Brain microvascular endothelial cell (primary cell): ENCODE results near the gene TNFAIP2.
A peak's percentile ranks its signal among the peaks of the same experiment; 100 is the strongest.

Experiments
- DNase-seq: peaks from one replicate; pipeline ENCODE4 v3.0.0-alpha.2; 2020
- H3K27ac ChIP-seq: fragments of 250-450 bp; sonication (Bioruptor Pico); 2 replicates; pipeline ENCODE4 v1.5.1; 2020; ENCODE audit warnings: mild to moderate bottlenecking, moderate library complexity
- H3K27me3 ChIP-seq: fragments of 250-450 bp; sonication (Bioruptor Pico); replicated peaks from 2 replicates; pipeline ENCODE4 v1.5.1; 2020; ENCODE audit warnings: mild to moderate bottlenecking
- H3K36me3 ChIP-seq: fragments of 250-450 bp; sonication (Bioruptor Pico); replicated peaks from 2 replicates; pipeline ENCODE4 v1.5.1; 2020; ENCODE audit warnings: mild to moderate bottlenecking
- H3K4me3 ChIP-seq: 2 replicates; pipeline ENCODE4 v1.5.1; 2011; ENCODE audit warnings: low read depth, mild to moderate bottlenecking, control low read depth, low read length, moderate library complexity
- in situ Hi-C: cut with HindIII; loops from 2 replicates; pipeline ENCODE4 v1.10.0; 2017; ENCODE audit warnings: low sequenced_read_pairs, low pct_ligation_motif_present
- TF ChIP-seq, protein P1 (sequence below): IDR thresholded peaks from 2 replicates; pipeline ENCODE4 v1.5.1; 2011; ENCODE audit warnings: low read depth, mild to moderate bottlenecking, moderate library complexity, low read length, control low read depth, inconsistent platforms; ENCODE audit errors: missing control alignments

Gene TNFAIP2

DNA sequence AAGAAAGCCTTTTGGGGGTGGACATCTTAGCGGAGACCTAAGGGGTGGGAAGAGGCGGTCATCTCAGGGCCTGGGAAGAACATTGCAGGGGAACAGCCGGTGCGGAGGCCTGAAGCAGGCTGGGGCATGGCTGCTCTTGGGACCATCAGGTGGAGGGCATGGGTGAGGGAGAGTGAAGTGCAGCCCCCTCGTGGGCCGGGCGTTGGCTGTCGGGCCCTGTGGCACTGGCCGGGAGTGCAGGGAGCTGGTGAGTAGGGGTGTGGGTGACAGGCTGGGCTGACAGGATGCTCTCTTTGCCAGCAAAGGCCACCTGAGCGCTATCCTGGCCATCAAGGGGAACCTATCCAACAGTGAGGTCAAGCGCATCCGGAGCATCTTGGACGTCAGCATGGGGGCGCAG lies 11.7 kb downstream of the TNFAIP2 start:
- H3K27ac ChIP-seq = no peak overlapping the region
- in situ Hi-C loops = no loop called here
- H3K4me3 ChIP-seq = no peak overlapping the region
- peaks cover 13% of the 10 kb centered on the region for H3K27me3 ChIP-seq
- no peaks in the 10 kb centered on the region for H3K36me3 ChIP-seq
- DNase-seq = no peak
- TF ChIP-seq, protein P1, sequence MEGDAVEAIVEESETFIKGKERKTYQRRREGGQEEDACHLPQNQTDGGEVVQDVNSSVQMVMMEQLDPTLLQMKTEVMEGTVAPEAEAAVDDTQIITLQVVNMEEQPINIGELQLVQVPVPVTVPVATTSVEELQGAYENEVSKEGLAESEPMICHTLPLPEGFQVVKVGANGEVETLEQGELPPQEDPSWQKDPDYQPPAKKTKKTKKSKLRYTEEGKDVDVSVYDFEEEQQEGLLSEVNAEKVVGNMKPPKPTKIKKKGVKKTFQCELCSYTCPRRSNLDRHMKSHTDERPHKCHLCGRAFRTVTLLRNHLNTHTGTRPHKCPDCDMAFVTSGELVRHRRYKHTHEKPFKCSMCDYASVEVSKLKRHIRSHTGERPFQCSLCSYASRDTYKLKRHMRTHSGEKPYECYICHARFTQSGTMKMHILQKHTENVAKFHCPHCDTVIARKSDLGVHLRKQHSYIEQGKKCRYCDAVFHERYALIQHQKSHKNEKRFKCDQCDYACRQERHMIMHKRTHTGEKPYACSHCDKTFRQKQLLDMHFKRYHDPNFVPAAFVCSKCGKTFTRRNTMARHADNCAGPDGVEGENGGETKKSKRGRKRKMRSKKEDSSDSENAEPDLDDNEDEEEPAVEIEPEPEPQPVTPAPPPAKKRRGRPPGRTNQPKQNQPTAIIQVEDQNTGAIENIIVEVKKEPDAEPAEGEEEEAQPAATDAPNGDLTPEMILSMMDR = no peak

DNA sequence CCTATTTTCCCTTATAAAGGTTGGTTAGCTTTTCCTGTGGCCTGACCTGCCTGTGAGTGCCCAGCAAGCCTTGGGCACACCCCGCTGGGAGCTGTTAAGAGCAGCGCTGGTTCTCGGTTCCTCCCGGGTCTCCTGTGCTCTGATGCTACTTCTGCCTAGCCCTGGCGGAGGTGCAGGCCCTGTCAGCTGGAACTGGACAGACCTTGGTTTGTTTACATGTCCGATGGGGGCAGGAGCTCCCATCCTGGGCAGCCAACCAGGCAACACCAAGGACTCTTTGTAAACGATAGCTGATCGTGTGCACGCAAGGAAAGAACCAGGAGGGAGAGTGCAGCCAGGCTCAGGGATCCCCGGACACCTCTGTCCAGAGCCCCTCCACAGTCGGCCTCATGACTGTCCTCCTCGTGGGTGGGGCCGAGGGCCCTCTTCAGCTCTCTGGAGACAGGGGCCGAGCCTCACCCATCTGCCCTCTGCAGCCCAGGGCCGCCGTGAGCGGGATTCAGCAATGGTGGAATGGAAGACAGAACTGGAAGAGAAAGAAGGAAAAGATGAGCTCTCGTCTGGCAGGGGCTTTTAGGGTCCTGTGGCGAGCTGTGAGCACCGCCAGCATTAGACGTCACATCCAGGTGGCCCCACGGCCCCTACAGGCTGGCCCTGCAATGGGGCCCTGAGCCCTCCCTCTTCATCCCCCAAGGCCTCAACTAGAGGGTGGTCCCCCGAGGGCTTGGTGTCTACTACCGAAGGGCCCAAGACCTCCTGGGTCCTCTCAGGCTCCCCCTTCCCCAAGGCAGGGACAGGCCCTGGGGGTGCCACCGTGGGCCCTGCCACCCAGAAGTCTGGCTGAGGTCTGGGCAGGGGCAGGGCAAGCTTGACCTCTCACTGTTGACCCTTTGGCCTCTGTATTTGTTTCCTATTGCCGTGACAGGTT lies 12.3 kb downstream of the TNFAIP2 start:
- in situ Hi-C loops = no loop called here
- no peak overlapping the region for H3K27ac ChIP-seq
- no peak overlapping the region for H3K4me3 ChIP-seq
- H3K27me3 ChIP-seq = peaks cover 13% of the 10 kb centered on the region
- TF ChIP-seq, protein P1 = no peak
- no peaks in the 10 kb centered on the region for H3K36me3 ChIP-seq
- no peak for DNase-seq

DNA sequence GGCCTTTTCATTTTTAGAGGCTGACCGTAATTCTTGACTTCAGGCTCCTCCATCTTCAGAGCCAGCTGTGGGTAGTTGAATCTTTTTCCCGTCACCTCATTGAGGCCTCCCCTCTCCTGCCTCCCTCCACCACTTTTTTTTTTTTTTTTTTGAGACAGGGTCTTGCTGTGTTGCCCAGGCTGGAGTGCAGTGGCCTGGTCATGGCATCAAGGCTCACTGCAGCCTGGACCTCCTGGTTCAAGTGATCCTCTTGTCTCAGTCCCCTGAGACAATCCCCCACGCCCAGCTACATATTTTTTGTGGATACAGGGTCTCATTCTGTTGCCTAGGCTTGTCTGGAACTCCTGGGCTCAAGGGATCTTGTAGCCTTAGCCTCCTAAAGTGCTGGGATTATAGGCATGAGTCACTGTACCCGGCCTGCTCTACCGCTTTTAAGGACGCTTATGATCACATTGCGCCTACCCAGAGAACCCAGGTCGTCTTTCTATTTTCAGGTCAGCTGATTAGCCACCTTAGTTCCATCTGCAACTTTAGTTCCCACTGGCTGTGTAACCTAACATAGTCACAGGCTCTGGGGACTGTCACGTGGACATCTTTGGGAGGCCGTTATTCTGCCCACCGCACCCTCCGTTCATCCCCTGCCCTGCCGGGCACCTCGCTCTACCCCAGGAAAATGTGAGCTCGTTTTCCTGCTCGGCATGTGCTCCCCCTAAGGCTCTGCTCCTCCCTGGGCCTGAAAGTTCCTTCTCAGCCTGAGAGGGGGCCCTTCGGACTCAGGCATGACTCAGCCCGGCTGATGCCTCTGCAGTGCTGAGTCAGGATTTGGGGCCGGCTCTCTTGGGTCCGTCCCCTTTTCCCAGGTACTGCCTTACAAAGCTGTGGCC lies 13.4 kb downstream of the TNFAIP2 start:
- TF ChIP-seq, protein P1 = peak; percentile 14
- DNase-seq = peak; percentile 68
- Histone ChIP-seq H3K4me3 (no peak overlapping the region), H3K27ac (peak overlapping the region; percentile 57), H3K27me3 (peaks cover 16% of the 10 kb centered on the region), H3K36me3 (no peaks in the 10 kb centered on the region)
- in situ Hi-C loops = no loop called here

DNA sequence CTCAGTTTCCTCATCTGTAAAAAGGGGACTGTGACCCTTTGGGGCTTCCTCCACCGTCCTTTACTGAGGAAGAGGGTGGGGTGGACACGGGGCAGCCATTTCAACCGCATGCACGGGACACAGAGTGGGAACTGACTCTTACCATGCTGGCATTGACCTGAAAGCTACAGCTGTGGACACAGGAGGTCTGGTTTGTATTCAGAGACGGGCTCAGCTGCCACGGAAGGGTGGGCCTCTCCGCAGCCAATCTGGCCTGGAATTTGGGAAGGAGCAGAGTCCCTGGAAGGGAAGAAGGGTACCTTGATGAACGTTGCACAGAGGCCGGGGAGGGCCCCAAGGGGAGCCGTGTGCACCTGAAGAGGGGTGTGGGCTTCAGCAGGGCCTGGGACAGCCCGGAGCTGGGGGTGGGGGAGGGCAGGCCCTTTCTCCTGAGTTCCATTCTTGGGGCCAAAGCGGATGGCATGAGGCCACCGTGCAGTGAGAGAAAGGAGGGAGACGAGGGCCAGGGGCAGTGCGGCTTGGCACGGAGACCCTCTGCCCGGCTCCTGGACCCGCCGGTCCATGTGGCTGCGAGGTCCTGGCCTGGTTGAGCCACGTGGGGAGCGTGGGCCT lies 14.5 kb downstream of the TNFAIP2 start:
- no peak overlapping the region for H3K27ac ChIP-seq
- DNase-seq = no peak
- in situ Hi-C loops = no loop called here
- H3K27me3 ChIP-seq = peaks cover 21% of the 10 kb centered on the region
- no peaks in the 10 kb centered on the region for H3K36me3 ChIP-seq
- TF ChIP-seq, protein P1 = no peak
- no peak overlapping the region for H3K4me3 ChIP-seq

DNA sequence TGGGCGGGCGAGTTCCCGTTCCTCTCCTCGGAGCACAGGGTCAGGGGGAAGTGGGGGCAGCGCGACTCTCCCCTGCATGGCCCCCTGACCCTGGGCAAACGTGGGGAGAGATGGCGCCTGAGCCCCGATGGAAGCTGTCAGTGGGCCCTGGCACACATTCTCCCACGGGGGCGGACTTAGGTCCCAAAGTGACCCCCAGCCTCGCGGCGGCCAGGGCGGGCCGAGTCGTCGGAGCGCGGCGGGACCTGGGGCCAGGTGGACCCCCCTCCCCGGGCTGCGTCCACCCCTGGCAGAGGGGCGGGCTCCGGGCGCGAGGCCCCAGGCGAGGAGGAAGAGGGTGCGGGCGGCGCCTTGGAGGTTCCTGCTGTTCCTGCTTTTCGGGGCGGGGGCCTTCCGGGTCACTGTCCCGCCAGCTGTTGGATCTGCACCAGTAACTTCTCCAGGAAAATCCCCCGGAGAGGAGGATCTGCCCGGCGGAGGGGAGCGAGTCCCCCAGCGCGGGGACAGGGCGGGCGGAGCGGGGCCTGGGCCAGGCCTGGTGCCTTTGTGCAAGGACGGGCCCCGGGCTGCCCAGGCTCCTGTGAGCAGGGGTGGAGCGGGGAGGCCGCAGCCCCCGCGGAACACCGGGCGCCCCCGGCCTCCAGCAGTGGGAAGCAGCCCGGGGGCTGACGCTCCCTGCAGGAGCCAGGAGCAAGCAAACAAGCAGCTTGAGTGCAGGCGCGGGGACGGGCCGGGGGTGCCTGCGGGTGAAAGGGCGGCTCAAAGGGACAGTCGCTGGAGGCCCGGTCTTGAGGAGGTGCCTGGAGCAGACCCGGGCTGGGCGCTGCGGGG lies 15.3 kb downstream of the TNFAIP2 start:
- Histone ChIP-seq H3K4me3 (no peak overlapping the region), H3K27ac (no peak overlapping the region), H3K36me3 (no peaks in the 10 kb centered on the region), H3K27me3 (peaks cover 21% of the 10 kb centered on the region)
- in situ Hi-C loops = no loop called here
- no peak for DNase-seq
- TF ChIP-seq, protein P1 = no peak
